ENCODE measurements around the gene PAF1.

- TF ChIP-seq CTCF (IDR thresholded peaks at IDR 0.05; ENCODE audit: borderline replicate concordance, extremely low read depth, low read length, poor library complexity, severe bottlenecking) (no peak), EZH2 (IDR thresholded peaks at IDR 0.05; ENCODE audit: borderline replicate concordance, low read depth, low read length, severe bottlenecking) (no peak)
These were observed 45.4 kb upstream of the PAF1 start for GRCh38 chr19:39436350-39436716.

All from DND-41 (cell line).